Immature natural killer cell (primary cell): Measurements from ENCODE around the gene CEP120. TPM values are rescaled to one million over a fixed set of nuclear protein-coding genes. Genes with fewer than 3 reads are reported as not detected.
"Not testable (repeated sequence)": the region's sequence is repeated elsewhere in the genome, so short reads cannot be mapped to it uniquely, and the experiment has no call there.

Source experiments
- DNase-seq, 3 donors: peaks; one replicate each; pipeline ENCODE4 v3.0.0; 2022; ENCODE audit warnings: mixed read lengths in 1 of 3
- H3K27ac Mint-ChIP-seq, 6 donors: one replicate each; pipeline ENCODE4 v1.8.0; 2020; ENCODE audit warnings: mixed read lengths in 6 of 6, mild to moderate bottlenecking in 5 of 6, inconsistent platforms in 4 of 6, moderate library complexity in 3 of 6
- H3K27me3 Mint-ChIP-seq, 3 donors: one replicate each; pipeline ENCODE4 v1.8.0; 2020 to 2021; ENCODE audit warnings: low read depth in 3 of 3, mild to moderate bottlenecking in 3 of 3, mixed read lengths in 3 of 3, moderate library complexity in 3 of 3, inconsistent platforms in 1 of 3
- H3K36me3 Mint-ChIP-seq, 3 donors: one replicate each; pipeline ENCODE4 v1.8.0; 2020; ENCODE audit warnings: mixed read lengths in 3 of 3, inconsistent platforms in 2 of 3, mild to moderate bottlenecking in 2 of 3
- H3K4me1 Mint-ChIP-seq, 2 donors: one replicate each; pipeline ENCODE4 v1.8.0; 2020; ENCODE audit warnings: inconsistent platforms in 2 of 2, mild to moderate bottlenecking in 2 of 2, mixed read lengths in 2 of 2, moderate library complexity in 1 of 2
- H3K4me3 Mint-ChIP-seq, 5 donors: one replicate each; pipeline ENCODE4 v1.8.0; 2020; ENCODE audit warnings: mild to moderate bottlenecking in 5 of 5, mixed read lengths in 5 of 5, inconsistent platforms in 3 of 5, moderate library complexity in 3 of 5
- H3K9me3 Mint-ChIP-seq, 6 donors: one replicate each; pipeline ENCODE4 v1.8.0; 2020; ENCODE audit warnings: mild to moderate bottlenecking in 6 of 6, mixed read lengths in 6 of 6, inconsistent platforms in 4 of 6, moderate library complexity in 3 of 6
- polyA plus RNA-seq, 3 donors: library from polyadenylated mRNA; unstranded; fragments of 300-500 nt; fragmentation: Illumina TruSeq; gene quantifications; one replicate each; pipeline ENCODE4 v1.2.3, GENCODE V29; 2021

Gene CEP120
- polyA plus RNA-seq, 3 donors from 2014 or later, result 9.7 to 23.1 (median 11.6) TPM

DNA sequence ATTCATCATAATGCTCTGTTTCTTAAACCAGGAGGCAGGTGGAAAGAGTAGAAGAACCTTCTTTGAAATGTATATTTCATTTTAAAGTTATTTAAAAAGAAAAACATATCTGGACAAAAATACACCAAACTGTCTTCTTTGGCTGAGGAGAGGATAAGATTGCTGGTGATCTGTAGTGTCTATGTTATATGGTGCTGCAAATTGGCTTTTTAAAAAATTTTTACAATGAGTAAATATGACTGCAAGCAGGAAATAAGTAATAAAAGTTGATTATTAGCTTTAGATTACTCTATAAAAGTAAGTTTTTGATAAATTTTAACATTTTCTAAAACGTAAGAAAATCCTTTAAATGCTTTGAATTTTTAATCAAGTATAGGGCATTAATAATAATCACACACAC lies 64.9 kb downstream of the CEP120 start:
- no peaks in the 10 kb centered on the region for H3K27me3 Mint-ChIP-seq
- H3K36me3 Mint-ChIP-seq, result peaks cover 43 to 48% (median 44%) of the 10 kb centered on the region in 3 donors
- peaks cover 0 to 6% (median 0%) of the 10 kb centered on the region in 6 donors for H3K9me3 Mint-ChIP-seq
- DNase-seq, result no peak
- no peak overlapping the region for H3K27ac Mint-ChIP-seq
- no peak overlapping the region for H3K4me3 Mint-ChIP-seq
- H3K4me1 Mint-ChIP-seq, result no peaks in the 10 kb centered on the region

DNA sequence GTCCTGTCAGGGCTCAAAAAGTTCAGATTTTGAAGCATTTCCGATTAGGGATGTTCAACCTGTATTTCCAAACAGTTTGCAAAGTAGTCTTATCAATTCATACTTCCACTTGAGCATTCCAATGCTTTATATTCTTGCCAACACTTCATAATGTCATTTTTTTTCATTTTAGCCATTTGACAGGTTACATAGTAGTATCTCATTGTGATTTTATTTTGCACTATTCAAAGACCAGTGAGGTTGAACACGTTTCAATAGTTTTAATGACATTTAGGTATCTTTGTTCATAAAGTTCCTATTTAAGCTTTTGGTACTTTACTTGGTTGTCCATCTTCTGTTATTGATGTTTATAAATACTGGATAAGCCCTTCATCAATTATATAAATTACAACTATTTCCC lies 71.4 kb downstream of the CEP120 start:
- Mint-ChIP-seq H3K9me3 (peaks cover 0 to 6% (median 0%) of the 10 kb centered on the region in 6 donors), H3K27me3 (no peaks in the 10 kb centered on the region), H3K27ac (no peak overlapping the region), H3K4me1 (no peaks in the 10 kb centered on the region), H3K4me3 (no peak overlapping the region), H3K36me3 (peaks cover 16 to 35% (median 17%) of the 10 kb centered on the region in 3 donors)
- DNase-seq, result no peak

DNA sequence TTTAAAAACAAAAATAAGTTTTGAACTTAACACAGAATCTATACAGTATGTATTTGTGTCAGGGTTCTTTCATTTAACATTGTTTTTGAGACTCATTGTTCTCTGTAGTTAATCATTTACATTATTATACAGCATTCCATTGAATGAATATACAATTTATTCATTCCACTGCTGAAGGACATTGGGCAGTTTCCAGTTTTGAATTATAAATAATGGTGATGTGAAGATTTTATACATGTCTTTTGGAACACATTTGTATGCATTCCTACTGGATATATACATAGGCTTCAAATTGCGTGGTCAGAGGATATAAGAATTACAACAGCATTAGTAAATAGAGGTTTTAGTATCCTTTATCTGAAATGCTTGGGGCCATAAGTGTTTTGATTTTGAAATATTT lies 72.0 kb downstream of the CEP120 start:
- Mint-ChIP-seq H3K27me3 (no peaks in the 10 kb centered on the region), H3K36me3 (peaks cover 12 to 34% (median 14%) of the 10 kb centered on the region in 3 donors), H3K4me3 (no peak overlapping the region), H3K27ac (no peak overlapping the region), H3K4me1 (no peaks in the 10 kb centered on the region), H3K9me3 (peaks cover 0 to 1% (median 0%) of the 10 kb centered on the region in 6 donors)
- no peak for DNase-seq

DNA sequence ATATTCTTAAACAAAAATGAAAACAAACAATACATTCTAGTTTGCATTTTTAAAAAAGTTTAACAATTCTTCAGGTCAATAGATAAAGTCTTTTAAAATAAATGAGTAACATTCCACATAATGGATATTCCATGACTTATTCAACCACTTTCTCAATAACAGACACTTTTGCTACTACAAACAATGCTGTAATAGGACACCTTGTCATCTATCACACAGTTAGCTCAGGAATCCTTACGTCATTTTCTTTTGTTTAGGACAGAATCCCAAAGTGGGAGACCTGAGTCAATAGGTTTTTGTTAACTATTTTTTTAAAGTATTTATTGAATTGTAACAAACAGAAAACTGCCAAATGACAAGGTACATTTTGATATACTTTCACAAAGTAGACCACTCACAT lies 72.5 kb downstream of the CEP120 start:
- Mint-ChIP-seq H3K27me3 (no peaks in the 10 kb centered on the region), H3K4me3 (no peak overlapping the region), H3K4me1 (no peaks in the 10 kb centered on the region), H3K27ac (peak overlapping the region in 1 of 6 donors; percentile 22), H3K9me3 (no peaks in the 10 kb centered on the region), H3K36me3 (peaks cover 11 to 35% (median 12%) of the 10 kb centered on the region in 3 donors)
- no peak for DNase-seq

DNA sequence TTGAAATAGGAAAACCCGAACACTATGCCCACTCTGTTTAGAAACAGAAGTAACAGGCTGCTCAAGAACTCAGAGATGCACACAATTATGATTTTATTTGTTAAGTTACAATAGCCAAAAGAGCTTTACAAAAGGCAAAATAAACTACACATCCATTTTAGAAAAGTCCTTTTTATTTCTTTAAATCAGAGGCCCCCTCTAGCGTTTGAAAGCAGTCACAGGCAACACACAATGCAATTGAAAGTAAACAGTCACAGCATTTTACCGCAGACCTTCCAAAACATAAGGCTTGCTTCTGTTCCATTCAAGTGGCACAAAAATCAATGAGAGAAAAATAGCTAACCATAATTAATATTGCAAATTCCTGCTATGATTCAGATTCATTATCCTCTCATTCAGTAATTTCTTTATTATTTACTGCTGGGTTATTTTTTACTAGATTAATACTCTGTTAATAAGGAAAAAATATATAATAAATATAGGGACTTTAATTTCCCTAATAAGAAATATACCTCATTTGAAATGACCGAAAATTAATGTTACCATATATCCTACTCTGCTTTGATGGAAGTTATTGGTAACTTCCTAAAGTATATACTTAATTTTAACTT lies 78.3 kb downstream of the CEP120 start:
- H3K27ac Mint-ChIP-seq, result no peak overlapping the region
- H3K9me3 Mint-ChIP-seq, result no peaks in the 10 kb centered on the region
- no peak for DNase-seq
- H3K4me1 Mint-ChIP-seq, result no peaks in the 10 kb centered on the region
- peaks cover 7 to 29% (median 9%) of the 10 kb centered on the region in 3 donors for H3K36me3 Mint-ChIP-seq
- no peaks in the 10 kb centered on the region for H3K27me3 Mint-ChIP-seq
- no peak overlapping the region for H3K4me3 Mint-ChIP-seq

DNA sequence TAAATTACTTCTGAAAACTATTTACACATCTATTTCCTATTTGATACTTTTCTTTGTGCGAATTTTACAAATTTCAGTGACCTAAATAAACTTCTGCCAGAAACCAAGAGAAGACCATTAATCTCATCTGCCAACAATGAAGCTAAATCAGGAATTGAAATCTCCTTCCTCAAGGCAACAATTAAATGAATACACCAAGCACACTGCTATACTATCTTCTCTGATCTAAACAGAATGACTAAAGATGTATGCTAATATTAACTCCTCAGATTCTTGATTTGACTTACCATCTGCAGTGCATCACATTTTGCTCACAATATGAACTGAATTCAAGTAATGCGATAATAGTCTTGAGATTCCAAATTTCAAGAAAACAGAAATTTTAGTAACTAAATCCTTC lies 82.3 kb downstream of the CEP120 start:
- Mint-ChIP-seq H3K4me3 (no peak overlapping the region), H3K36me3 (peaks cover 0 to 5% (median 0%) of the 10 kb centered on the region in 3 donors), H3K4me1 (no peaks in the 10 kb centered on the region), H3K27me3 (peaks cover 0 to 2% (median 0%) of the 10 kb centered on the region in 3 donors), H3K27ac (no peak overlapping the region), H3K9me3 (no peaks in the 10 kb centered on the region)
- no peak for DNase-seq

DNA sequence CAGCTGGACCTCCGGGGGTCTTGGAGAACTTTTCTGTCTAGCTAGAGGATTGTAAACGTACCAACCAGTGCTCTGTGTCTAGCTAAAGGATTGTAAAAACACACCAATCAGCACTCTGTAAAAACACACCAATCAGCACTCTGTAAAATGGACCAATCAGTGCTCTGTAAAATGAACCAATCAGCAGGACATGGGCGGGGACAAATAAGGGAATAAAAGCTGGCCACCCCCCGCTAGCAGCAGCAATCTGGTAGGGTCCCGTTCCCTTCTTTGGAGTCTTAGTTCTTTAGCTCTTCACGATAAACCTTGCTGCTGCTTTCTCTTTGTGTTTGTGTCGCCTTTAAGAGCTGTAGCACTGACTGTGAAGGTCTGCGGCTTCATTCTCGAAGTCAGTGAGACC lies 114.8 kb downstream of the CEP120 start:
- H3K4me1 Mint-ChIP-seq, H3K4me3 Mint-ChIP-seq, H3K9me3 Mint-ChIP-seq, H3K36me3 Mint-ChIP-seq, DNase-seq, H3K27me3 Mint-ChIP-seq, H3K27ac Mint-ChIP-seq: not testable (repeated sequence)

DNA sequence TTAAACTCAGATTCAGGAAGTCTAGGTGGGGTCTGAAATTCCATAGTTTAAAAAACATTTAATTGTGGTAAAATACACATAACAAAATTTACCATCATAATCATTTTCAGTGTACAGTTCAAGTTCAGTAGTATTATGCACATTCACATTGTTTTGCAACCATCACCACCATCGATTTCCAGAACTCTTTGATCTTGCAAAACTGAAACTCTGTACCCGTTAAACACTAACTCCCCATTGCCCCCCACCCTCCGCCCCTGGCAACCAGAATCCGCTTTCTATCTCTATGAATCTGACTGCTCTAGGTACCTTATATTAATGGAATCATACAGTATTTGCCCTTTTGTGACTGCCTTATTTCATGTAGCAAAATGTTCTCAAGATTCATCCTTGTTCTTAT lies 117.5 kb downstream of the CEP120 start:
- H3K27me3 Mint-ChIP-seq, result peaks cover 0 to 7% (median 2%) of the 10 kb centered on the region in 3 donors
- no peaks in the 10 kb centered on the region for H3K4me1 Mint-ChIP-seq
- H3K27ac Mint-ChIP-seq, result no peak overlapping the region
- DNase-seq, result no peak
- H3K36me3 Mint-ChIP-seq, result no peaks in the 10 kb centered on the region
- H3K4me3 Mint-ChIP-seq, result no peak overlapping the region
- peaks cover 0 to 3% (median 0%) of the 10 kb centered on the region in 6 donors for H3K9me3 Mint-ChIP-seq

DNA sequence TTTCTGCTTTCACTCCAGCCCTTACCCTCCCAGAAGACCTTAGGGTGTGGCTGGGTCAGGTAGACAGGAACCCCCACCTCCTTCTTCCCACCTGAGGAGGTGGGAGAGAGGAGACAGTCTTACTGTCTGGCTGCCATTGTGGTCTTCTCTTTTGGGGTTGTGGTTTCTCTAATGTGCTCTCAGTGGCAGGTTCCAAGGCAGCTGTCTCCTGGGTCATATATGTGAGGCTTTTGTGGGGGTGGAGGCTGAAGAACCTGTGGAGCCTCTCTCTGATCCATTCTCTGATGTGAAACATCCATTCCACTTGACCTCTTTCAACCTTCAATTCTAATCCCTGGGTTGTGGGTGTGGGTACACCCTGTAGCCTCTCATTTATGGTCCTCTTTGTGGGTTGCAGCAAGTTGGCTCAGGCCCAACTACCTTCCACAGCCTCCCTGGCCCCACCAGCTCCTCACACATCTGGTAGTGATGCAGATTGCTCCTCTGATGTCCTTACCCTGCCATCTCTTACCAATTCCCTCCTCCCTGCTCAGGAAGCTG lies 118.4 kb downstream of the CEP120 start:
- no peaks in the 10 kb centered on the region for H3K36me3 Mint-ChIP-seq
- DNase-seq, result no peak

DNA sequence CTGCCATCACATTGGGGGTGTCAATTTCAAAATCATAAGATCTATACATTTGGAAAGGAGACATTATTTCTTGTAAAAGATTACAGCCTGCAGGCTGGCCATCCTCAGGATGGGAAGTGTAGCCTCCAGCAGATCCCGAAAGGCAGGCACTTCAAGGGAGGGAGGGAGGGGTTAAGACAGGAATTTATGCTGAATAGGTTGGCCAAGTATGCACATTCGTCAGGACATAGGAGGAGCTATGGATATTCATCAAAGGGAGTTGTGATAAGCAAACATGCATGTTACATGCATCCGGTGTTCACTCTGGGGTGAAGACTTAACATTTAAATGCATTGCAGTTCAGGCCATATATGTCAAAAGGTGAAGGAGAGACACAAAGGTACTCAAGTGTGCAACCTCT lies 119.4 kb downstream of the CEP120 start:
- Mint-ChIP-seq H3K4me3 (no peak overlapping the region), H3K27ac (no peak overlapping the region), H3K36me3 (no peaks in the 10 kb centered on the region), H3K27me3 (peaks cover 2 to 12% (median 2%) of the 10 kb centered on the region in 3 donors), H3K4me1 (no peaks in the 10 kb centered on the region), H3K9me3 (peaks cover 0 to 11% (median 1%) of the 10 kb centered on the region in 6 donors)
- no peak for DNase-seq

More for the DNA sequence above, 118.4 kb downstream of the CEP120 start:
- no peak overlapping the region for H3K4me3 Mint-ChIP-seq
- H3K9me3 Mint-ChIP-seq, result peaks cover 0 to 5% (median 1%) of the 10 kb centered on the region in 6 donors
- H3K4me1 Mint-ChIP-seq, result no peaks in the 10 kb centered on the region
- no peak overlapping the region for H3K27ac Mint-ChIP-seq
- peaks cover 2 to 12% (median 2%) of the 10 kb centered on the region in 3 donors for H3K27me3 Mint-ChIP-seq

DNA sequence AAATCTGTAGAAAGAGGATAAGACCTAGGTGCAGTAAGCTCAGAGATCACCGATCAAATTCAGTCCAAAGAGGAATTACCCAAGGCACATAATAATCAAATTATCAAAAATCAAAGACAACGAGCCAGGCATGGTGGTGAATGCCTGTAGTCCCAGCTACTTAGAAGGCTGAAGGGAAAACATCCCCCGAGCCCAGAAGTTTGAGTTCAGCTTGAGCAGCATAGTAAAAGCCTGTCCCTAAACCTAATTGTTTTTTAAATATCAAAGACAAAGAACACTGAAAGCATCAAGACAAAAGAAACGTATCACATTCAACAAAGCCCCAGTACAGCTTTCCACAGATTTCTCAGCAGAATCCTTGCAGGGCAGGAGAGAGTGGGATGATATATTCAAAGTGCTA lies 122.9 kb downstream of the CEP120 start:
- Mint-ChIP-seq H3K4me3 (no peak overlapping the region), H3K4me1 (no peaks in the 10 kb centered on the region), H3K36me3 (no peaks in the 10 kb centered on the region), H3K27me3 (peaks cover 2 to 12% (median 2%) of the 10 kb centered on the region in 3 donors), H3K9me3 (peaks cover 0 to 11% (median 2%) of the 10 kb centered on the region in 6 donors), H3K27ac (no peak overlapping the region)
- no peak for DNase-seq

DNA sequence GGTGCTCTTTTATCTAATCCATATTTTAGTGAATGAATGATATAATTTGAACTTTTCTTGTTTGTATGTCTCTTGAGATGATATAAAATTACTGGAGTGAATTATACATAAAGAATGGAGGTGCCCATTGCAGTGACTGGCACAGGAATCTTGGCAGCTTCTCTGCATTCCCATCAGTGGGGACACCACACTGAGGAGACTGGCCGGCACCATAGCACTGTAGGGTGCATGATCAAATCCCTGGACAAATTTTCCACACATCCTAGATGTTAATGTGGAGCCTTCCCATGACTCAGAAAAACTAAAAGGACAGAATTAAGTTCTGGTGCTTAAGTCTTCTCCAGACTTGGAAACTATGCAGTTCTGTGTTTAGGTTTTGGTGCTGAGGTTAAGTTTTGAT lies 124.1 kb downstream of the CEP120 start:
- Mint-ChIP-seq H3K9me3 (peaks cover 0 to 11% (median 2%) of the 10 kb centered on the region in 6 donors), H3K27me3 (peaks cover 2 to 12% (median 2%) of the 10 kb centered on the region in 3 donors), H3K27ac (no peak overlapping the region), H3K4me1 (no peaks in the 10 kb centered on the region), H3K36me3 (no peaks in the 10 kb centered on the region), H3K4me3 (no peak overlapping the region)
- no peak for DNase-seq

DNA sequence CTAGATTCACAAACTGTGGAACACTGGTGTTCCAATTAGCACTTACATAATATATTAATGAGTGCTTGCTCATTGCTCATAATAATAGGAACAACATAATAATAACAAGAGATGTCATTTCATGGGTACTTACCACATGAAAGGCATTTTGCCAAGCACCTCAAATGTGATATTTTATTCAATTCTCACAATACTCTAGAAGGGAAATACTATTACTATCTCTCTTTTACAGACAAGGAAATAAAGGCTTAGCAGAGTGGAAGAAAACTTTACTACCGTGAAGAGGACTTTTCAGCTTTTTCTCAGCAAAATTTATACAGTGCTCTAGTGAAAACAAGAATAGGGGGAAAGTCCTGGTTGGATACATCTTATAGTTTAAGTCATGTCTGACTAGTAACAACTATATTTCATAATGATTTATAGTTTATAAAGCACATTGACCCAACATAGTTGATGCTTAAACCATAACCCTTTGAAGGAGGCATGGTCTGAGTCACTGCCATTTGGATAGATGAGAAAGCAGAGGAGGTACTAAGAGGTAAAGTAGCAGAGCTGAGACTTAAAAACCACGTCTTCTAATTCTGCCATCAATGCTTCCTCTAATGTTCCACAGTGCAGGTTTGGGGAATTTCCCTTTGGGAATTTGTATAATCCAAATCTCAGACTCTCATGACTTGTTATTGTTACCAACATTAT lies 124.7 kb downstream of the CEP120 start:
- H3K27me3 Mint-ChIP-seq, result peaks cover 0 to 12% (median 2%) of the 10 kb centered on the region in 3 donors
- H3K27ac Mint-ChIP-seq, result no peak overlapping the region
- no peak overlapping the region for H3K4me3 Mint-ChIP-seq

DNA sequence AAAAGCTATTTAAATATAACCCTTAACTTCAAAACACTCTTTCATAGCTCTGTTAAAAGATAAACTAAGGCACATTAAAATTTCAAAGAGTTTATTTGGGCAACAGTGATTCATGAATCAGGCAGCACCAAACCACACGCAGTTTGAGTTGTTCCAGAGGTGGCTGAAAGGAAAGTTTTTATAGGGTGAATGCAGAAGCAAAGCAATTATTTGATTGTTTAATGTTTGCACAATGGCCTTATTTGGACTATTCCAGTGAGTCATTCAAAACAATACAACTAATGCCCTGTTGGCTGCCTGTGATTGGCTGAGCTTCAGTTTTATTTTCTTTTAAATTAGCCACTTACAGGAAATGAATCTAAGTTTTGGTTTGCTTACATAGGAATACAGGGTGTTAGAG lies 125.3 kb downstream of the CEP120 start:
- Mint-ChIP-seq H3K9me3 (peaks cover 0 to 11% (median 2%) of the 10 kb centered on the region in 6 donors), H3K27ac (no peak overlapping the region), H3K4me3 (no peak overlapping the region), H3K4me1 (no peaks in the 10 kb centered on the region), H3K27me3 (peaks cover 0 to 12% (median 2%) of the 10 kb centered on the region in 3 donors), H3K36me3 (no peaks in the 10 kb centered on the region)
- no peak for DNase-seq

More for the DNA sequence above, 124.7 kb downstream of the CEP120 start:
- Mint-ChIP-seq H3K36me3 (no peaks in the 10 kb centered on the region), H3K9me3 (peaks cover 0 to 11% (median 2%) of the 10 kb centered on the region in 6 donors), H3K4me1 (no peaks in the 10 kb centered on the region)
- no peak for DNase-seq
